BE2C (cell line): ENCODE measurements around the gene ICAM3.
"Not testable (repeated sequence)": the region's sequence is repeated elsewhere in the genome, so short reads cannot be mapped to it uniquely, and the experiment has no call there.

Experiments used
- DNase-seq: peaks from one replicate; pipeline ENCODE4 v3.0.0-alpha.2; 2020
- H3K27me3 ChIP-seq: fragments of 250-450 bp; sonication (Bioruptor Pico); 2 replicates; pipeline ENCODE4 v1.5.1; 2020; ENCODE audit warnings: mild to moderate bottlenecking
- H3K36me3 ChIP-seq: fragments of 250-450 bp; sonication (Bioruptor Pico); 2 replicates; pipeline ENCODE4 v1.5.1; 2020; ENCODE audit warnings: mild to moderate bottlenecking
- H3K4me1 ChIP-seq: fragments of 250-450 bp; sonication (Bioruptor Pico); 2 replicates; pipeline ENCODE4 v1.5.1; 2020
- H3K4me3 ChIP-seq: 2 replicates; pipeline ENCODE4 v1.5.1; 2011; ENCODE audit warnings: low read depth, low read length
- H3K9me3 ChIP-seq: fragments of 250-450 bp; sonication (Bioruptor Pico); 2 replicates; pipeline ENCODE4 v1.5.1; 2020
- CTCF ChIP-seq: IDR thresholded peaks from 2 replicates; pipeline ENCODE4 v1.5.1; 2012; ENCODE audit warnings: mild to moderate bottlenecking, low read depth, low read length

The ICAM3 gene

GRCh38 chr19:10378124-10378523 is 38.7 kb upstream of the ICAM3 start:
- no peak for TF ChIP-seq CTCF
- Histone ChIP-seq H3K27me3 (no peaks in the 10 kb centered on the region), H3K4me3 (no peak overlapping the region), H3K36me3 (peaks cover 13% of the 10 kb centered on the region), H3K4me1 (peaks cover 3% of the 10 kb centered on the region; the same call in 1 of the 2 replicates), H3K9me3 (no peaks in the 10 kb centered on the region)
- DNase-seq, result no peak

GRCh38 chr19:10377140-10377640 is 37.8 kb upstream of the ICAM3 start:
- peaks cover 13% of the 10 kb centered on the region for H3K36me3 ChIP-seq
- H3K27me3 ChIP-seq, H3K4me3 ChIP-seq, DNase-seq, H3K4me1 ChIP-seq, H3K9me3 ChIP-seq: not testable (repeated sequence)

GRCh38 chr19:10374931-10375330 is 35.5 kb upstream of the ICAM3 start:
- no peaks in the 10 kb centered on the region for H3K27me3 ChIP-seq
- no peak overlapping the region for H3K4me3 ChIP-seq
- no peaks in the 10 kb centered on the region for H3K9me3 ChIP-seq
- peaks cover 3% of the 10 kb centered on the region; the same call in 1 of the 2 replicates for H3K4me1 ChIP-seq
- no peak for DNase-seq
- no peak for TF ChIP-seq CTCF
- H3K36me3 ChIP-seq, result peaks cover 16% of the 10 kb centered on the region

- no peak for DNase-seq
- no peaks in the 10 kb centered on the region for H3K27me3 ChIP-seq
- H3K36me3 ChIP-seq, result peaks cover 20% of the 10 kb centered on the region
Observed at GRCh38 chr19:10372690-10373089, 33.3 kb upstream of the ICAM3 start.

GRCh38 chr19:10368101-10368803 is 28.8 kb upstream of the ICAM3 start:
- peaks cover 25% of the 10 kb centered on the region for H3K36me3 ChIP-seq
- no peak overlapping the region for H3K4me3 ChIP-seq
- no peaks in the 10 kb centered on the region for H3K9me3 ChIP-seq
- H3K27me3 ChIP-seq, result no peaks in the 10 kb centered on the region
- no peak for TF ChIP-seq CTCF
- DNase-seq, result no peak
- no peaks in the 10 kb centered on the region for H3K4me1 ChIP-seq

More at GRCh38 chr19:10372690-10373089, 33.3 kb upstream of the ICAM3 start:
- TF ChIP-seq CTCF, result no peak
- no peaks in the 10 kb centered on the region for H3K4me1 ChIP-seq
- H3K4me3 ChIP-seq, result no peak overlapping the region
- no peaks in the 10 kb centered on the region for H3K9me3 ChIP-seq

- not testable (repeated sequence) for H3K27me3 ChIP-seq, H3K9me3 ChIP-seq
- H3K36me3 ChIP-seq, result peaks cover 25% of the 10 kb centered on the region
Observed at GRCh38 chr19:10366950-10367512, 27.6 kb upstream of the ICAM3 start.

GRCh38 chr19:10365518-10365917 is 26.1 kb upstream of the ICAM3 start:
- TF ChIP-seq CTCF, result no peak
- Histone ChIP-seq H3K4me3 (no peak overlapping the region), H3K4me1 (no peaks in the 10 kb centered on the region), H3K36me3 (peaks cover 25% of the 10 kb centered on the region), H3K9me3 (no peaks in the 10 kb centered on the region), H3K27me3 (no peaks in the 10 kb centered on the region)
- DNase-seq, result no peak

More at GRCh38 chr19:10366950-10367512, 27.6 kb upstream of the ICAM3 start:
- H3K4me3 ChIP-seq, DNase-seq, H3K4me1 ChIP-seq: not testable (repeated sequence)
